ENCODE measurements around the gene ASB16. TPM values are rescaled to one million over a fixed set of nuclear protein-coding genes. Genes with fewer than 3 reads are reported as not detected.
A peak's percentile ranks its signal among the peaks of the same experiment; 100 is the strongest.

Gene ASB16
- total and polyA plus RNA-seq, 9 of the 15 experiments (the other 6 are each of a cell fraction or from before 2014, with no cell fraction given): 0.03 to 0.07 TPM; not detected in 7

GRCh38 chr17:44200478-44201155, 30.1 kb downstream of the ASB16 start (continued):
- TF ChIP-seq ZHX1 (conservative IDR thresholded peaks at IDR 0.05; ENCODE audit: low read length) (no peak), ZNF583 (CRISPR knock-in tag; IDR thresholded peaks at IDR 0.05) (no peak), EHMT2 (IDR thresholded peaks at IDR 0.05) (no peak), NR2C2 (CRISPR knock-in tag; IDR thresholded peaks at IDR 0.05) (peak; percentile 34; the same call in 1 of the 2 replicates), NR2C2 (tag; IDR thresholded peaks at IDR 0.05) (no peak), GTF2B (IDR thresholded peaks at IDR 0.05; ENCODE audit: extremely low read depth, insufficient read length) (no peak), ASH1L (IDR thresholded peaks at IDR 0.05; ENCODE audit: borderline replicate concordance, low read depth, partially characterized antibody) (no peak), ZNF75A (CRISPR knock-in tag; IDR thresholded peaks at IDR 0.05) (no peak), RBM17 (IDR thresholded peaks at IDR 0.05; ENCODE audit: borderline replicate concordance, low read depth, low read length) (no peak), CREM (IDR thresholded peaks at IDR 0.05; ENCODE audit: low read depth) (no peak), ZBTB26 (CRISPR knock-in tag; IDR thresholded peaks at IDR 0.05) (no peak), KDM1A (IDR thresholded peaks at IDR 0.05) (no peak), NCOA6 (IDR thresholded peaks at IDR 0.05) (no peak), TAF1 (IDR thresholded peaks at IDR 0.05; ENCODE audit: control insufficient read depth, extremely low read depth, insufficient read depth, low read length, severe bottlenecking) (peak; percentile 49), CCNT2 (IDR thresholded peaks at IDR 0.05; ENCODE audit: borderline replicate concordance, extremely low read depth, insufficient read length, low read depth, low read length) (peak; percentile 20), CBX3 (IDR thresholded peaks at IDR 0.05; ENCODE audit: borderline replicate concordance in 1 of 2, low read length in 2 of 2) (no peak), BRD9 (IDR thresholded peaks at IDR 0.05; ENCODE audit: low read depth, partially characterized antibody) (no peak), ZNF23 (CRISPR knock-in tag; IDR thresholded peaks at IDR 0.05) (no peak)
